HG03457 (cell line): ENCODE measurements around the gene ANKRD39.
"Not testable (repeated sequence)": the region's sequence is repeated elsewhere in the genome, so short reads cannot be mapped to it uniquely, and the experiment has no call there.

ENCODE experiments used
- ATAC-seq: cut with Tn5 transposase; IDR thresholded peaks from one replicate; pipeline ENCODE4 v1.9.1; 2021; ENCODE audit warnings: moderate number of reproducible peaks; ENCODE audit not compliant: unreplicated experiment

Gene ANKRD39, protein sequence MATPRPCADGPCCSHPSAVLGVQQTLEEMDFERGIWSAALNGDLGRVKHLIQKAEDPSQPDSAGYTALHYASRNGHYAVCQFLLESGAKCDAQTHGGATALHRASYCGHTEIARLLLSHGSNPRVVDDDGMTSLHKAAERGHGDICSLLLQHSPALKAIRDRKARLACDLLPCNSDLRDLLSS

GRCh38 chr2:96857667-96858372, at the start of gene ANKRD39:
Gene ANKRD39 (minus strand): TSS chr2:96858016. CDS start chr2:96857987, 29 bp downstream.
- peak; percentile 87 for ATAC-seq

GRCh38 chr2:96906729-96907114, 48.9 kb upstream of the ANKRD39 start:
- no peak for ATAC-seq

DNA sequence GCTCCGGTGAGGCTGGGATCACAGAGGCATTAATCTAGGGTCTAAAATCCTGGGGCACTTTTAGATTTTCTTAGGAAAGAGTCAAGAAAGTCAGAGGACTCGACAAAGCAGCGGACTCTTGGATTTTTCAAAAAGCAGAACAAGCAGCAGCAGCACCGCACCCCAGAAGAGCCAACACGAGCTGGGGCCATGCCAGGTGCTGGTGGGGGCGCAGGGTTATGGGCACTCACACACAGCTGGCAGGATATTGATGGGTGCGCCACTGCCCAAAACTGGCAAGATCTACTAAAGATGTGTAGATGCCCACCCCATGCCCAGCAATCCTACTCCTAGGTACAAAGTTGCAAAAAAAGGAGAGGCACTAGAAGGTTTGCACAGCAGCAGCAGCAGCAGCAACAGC, 46.0 kb upstream of the ANKRD39 start:
- no peak for ATAC-seq

DNA sequence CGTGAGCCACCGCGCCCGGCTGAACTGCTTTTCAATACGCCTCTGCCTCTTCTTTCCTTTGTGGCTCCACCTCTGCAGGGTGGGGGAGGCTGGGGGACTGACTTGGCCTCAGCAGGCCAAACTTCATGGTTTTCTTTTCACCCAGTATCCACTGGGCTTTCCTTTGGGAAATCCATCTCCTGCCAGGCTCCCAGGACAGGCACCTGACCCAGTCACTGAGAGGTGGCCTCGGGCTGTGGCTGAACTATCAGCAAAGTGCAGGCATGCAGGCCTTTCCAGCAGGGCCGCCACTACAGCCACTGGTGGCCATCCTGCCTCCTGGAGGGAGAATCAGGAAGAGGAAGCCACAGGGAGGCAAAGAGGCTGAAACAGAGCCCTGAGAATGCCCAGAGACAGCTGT, 45.5 kb upstream of the ANKRD39 start:
- no peak for ATAC-seq

DNA sequence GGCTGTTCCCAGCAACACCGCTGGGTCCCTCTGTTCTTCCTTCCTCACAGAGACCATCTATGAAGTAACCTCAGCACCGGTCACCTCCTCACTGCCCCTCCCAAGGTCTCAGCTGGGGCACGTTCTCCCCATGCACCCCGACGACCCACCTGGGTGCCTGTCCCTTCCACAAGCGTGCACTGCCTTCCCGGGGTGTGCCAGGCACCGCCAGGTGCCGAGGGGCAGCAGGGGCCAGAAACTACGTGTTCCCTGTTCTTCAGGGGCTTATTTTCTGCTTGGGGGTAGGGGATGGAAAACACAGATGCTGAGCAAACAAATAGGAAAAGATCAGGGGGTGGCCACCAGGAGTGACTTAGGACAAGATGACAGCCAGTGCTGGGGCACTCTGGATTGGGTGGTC, 42.4 kb upstream of the ANKRD39 start:
- ATAC-seq, result no peak

DNA sequence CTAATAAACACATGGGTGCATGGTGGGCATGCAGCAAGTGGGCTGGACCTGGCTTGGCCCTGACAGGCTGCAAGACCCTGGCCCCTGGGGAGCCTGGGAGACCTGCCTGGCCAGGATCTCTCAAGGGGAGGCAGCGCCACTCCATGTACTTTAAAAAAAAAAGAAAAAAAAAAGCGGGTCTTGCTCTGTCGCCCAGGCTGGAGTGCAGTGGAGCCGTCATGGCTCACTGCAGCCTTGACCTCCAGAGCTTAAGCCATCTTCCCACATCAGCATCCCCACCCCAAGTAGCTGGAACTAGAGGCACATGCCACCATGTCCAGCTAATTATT, 41.6 kb upstream of the ANKRD39 start:
- no peak for ATAC-seq

GRCh38 chr2:96898641-96899412, 41.0 kb upstream of the ANKRD39 start:
- no peak for ATAC-seq

DNA sequence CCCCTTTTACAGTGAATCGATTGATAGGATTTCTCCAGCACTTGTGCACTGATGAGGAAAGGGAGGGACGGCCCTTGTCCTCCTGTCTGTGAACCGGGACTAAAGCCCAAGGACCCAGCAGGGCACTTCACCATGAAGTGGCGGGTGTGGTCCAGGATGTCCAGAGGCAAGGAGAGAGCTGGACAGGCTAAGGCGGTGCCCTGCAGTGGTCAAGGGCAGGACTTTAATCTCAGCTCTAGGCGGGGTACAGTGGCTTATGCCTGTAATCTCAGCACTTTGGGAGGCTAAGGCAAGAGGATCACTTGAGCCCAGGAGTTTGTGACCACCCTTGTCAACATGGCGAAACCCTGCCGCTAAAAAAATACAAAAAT, 40.3 kb upstream of the ANKRD39 start:
- ATAC-seq, result no peak

GRCh38 chr2:96897491-96898134, 39.8 kb upstream of the ANKRD39 start:
- ATAC-seq, result no peak

DNA sequence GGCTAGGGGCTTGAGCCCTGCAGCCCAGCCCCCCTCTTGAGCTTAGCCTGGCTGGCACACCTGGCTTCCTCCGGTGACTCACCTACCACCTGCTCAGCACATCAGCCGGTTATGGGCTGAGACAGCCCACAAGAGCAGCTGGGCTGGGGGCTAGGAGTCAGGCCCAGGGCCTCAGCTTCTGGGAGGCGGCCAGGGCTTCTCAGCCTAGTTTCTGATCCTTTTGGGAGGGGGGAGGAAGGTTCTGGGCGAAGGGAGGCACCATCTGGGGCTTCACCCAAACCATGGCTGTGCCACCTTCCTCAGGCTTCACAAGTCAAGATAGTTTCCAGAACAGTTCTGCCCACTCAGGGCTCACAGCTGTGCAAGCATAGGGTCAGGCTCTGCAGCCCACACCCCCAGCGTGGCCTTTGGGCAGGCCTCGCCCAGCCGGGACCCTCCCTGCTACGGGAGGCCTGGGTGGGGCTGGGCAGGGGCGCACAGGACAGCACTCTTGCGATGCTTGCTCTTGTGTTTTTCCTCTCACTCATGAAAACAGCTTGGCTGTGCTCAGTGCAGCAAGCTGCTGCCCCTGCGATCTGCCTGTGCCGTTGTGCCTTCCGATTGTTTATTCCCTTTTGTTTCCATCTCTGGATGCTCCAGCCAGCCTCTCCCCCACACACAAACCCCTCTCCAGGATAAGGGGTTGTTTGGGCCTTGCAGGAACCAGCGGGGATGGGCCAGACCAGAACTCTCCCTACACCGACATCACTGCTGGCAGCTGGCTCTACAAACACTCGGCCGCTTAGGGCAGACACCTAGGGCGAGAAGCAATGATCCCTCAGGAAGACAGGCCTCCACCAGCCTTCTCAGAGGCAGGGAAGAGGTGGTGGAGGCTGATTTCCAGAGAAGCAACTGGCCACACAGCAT, 38.2 kb upstream of the ANKRD39 start:
- no peak for ATAC-seq

GRCh38 chr2:96895032-96895745, 37.4 kb upstream of the ANKRD39 start:
- ATAC-seq, result no peak

- ATAC-seq, result no peak
Measured at GRCh38 chr2:96894151-96894531, 36.3 kb upstream of the ANKRD39 start.

- ATAC-seq, result no peak
Measured at GRCh38 chr2:96893289-96894150, 35.7 kb upstream of the ANKRD39 start.

GRCh38 chr2:96891591-96892333, 33.9 kb upstream of the ANKRD39 start:
- no peak for ATAC-seq

- no peak for ATAC-seq
Measured at GRCh38 chr2:96890726-96891385, 33.0 kb upstream of the ANKRD39 start.

DNA sequence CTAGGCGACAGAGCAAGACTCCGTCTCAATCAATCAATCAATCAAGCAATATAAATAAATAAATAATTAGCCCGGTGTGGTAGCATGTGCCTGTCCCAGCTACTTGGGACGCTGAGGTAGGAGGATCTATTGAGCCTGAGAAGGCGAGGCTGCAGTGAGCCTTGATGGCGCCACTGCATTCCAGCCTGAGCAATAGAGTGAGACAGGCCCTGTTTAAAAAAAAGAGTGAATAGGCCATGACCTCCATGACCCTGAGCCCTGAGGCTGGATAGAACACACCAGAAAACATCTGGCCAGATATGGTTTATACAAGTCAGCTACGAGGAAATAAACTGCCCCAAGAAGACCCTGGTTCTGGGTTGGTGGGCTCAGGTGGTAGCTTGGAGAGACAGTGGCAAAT, 32.4 kb upstream of the ANKRD39 start:
- ATAC-seq, result no peak

- not testable (repeated sequence) for ATAC-seq
Measured at GRCh38 chr2:96889502-96889901, 31.7 kb upstream of the ANKRD39 start.
